Measurements from ENCODE around the gene NFASC.

DNA sequence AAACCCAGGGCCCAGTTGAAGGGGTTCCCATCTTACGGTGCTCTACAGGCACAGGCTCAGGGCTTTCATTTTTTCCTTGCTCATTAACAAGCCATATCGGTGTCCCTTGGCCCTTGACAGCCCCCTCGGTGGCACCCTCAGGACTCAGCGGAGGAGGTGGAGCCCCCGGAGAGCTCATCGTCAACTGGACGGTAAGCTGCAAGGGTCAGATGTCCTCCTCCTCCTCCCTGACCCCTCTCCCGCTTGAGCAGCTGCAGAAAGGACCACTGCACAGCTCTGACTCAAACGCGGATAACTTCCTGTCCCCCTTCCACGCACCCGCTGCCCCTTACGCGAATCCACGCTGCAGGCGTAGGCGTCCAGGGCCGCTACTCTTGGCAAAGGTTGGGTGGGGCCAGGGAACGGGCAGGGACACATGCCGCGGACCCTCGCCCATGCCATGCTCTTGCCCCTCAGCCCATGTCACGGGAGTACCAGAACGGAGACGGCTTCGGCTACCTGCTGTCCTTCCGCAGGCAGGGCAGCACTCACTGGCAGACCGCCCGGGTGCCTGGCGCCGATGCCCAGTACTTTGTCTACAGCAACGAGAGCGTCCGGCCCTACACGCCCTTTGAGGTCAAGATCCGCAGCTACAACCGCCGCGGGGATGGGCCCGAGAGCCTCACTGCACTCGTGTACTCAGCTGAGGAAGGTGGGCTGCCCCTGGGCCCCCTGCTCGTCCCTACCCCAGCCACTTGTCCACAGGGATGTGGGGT, 198.9 kb downstream of the NFASC start:
- TF ChIP-seq, protein P1, sequence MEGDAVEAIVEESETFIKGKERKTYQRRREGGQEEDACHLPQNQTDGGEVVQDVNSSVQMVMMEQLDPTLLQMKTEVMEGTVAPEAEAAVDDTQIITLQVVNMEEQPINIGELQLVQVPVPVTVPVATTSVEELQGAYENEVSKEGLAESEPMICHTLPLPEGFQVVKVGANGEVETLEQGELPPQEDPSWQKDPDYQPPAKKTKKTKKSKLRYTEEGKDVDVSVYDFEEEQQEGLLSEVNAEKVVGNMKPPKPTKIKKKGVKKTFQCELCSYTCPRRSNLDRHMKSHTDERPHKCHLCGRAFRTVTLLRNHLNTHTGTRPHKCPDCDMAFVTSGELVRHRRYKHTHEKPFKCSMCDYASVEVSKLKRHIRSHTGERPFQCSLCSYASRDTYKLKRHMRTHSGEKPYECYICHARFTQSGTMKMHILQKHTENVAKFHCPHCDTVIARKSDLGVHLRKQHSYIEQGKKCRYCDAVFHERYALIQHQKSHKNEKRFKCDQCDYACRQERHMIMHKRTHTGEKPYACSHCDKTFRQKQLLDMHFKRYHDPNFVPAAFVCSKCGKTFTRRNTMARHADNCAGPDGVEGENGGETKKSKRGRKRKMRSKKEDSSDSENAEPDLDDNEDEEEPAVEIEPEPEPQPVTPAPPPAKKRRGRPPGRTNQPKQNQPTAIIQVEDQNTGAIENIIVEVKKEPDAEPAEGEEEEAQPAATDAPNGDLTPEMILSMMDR (IDR thresholded peaks at IDR 0.05) = no peak
- TF ChIP-seq POLR2A (IDR thresholded peaks at IDR 0.05) = no peak

Measured in suprapubic skin (tissue), 3 donors.